GM23338 (cell line): Measurements from ENCODE around the gene ZPR1. TPM values are rescaled to one million over a fixed set of nuclear protein-coding genes. Genes with fewer than 3 reads are reported as not detected.

Experiments used
- ATAC-seq: fragments of 200-7000 bp; cut with Tn5 transposase; 3 replicates; pipeline ENCODE4 v1.9.1; 2020
- DNase-seq: peaks from one replicate; pipeline ENCODE4 v3.0.0-alpha.2; 2015; ENCODE audit warnings: low spot score
- H2AFZ ChIP-seq: fragments of 200-600 bp; sonication (generic); 2 replicates; pipeline ENCODE4 v1.8.0; 2016; ENCODE audit warnings: antibody characterized with exemption, mild to moderate bottlenecking, moderate library complexity
- H3F3A ChIP-seq: fragments of 200-600 bp; sonication (generic); replicated peaks from 2 replicates; pipeline ENCODE4 v1.8.0; 2017; ENCODE audit warnings: antibody characterized with exemption, mixed run types, low read depth
- H3K27ac ChIP-seq: fragments of 200-600 bp; sonication (generic); 2 replicates; pipeline ENCODE4 v1.6.1; 2016; ENCODE audit warnings: low read depth
- H3K27me3 ChIP-seq: fragments of 200-600 bp; sonication (generic); 2 replicates; pipeline ENCODE4 v1.8.0; 2016; ENCODE audit warnings: mild to moderate bottlenecking, mixed run types, moderate library complexity; ENCODE audit not compliant: insufficient read depth
- H3K36me3 ChIP-seq: fragments of 200-600 bp; sonication (generic); 2 replicates; pipeline ENCODE4 v1.8.0; 2016; ENCODE audit warnings: mild to moderate bottlenecking; ENCODE audit not compliant: insufficient read depth
- H3K4me1 ChIP-seq: fragments of 200-600 bp; sonication (generic); 2 replicates; pipeline ENCODE4 v1.8.0; 2016; ENCODE audit warnings: mild to moderate bottlenecking, moderate library complexity; ENCODE audit not compliant: insufficient read depth
- H3K4me2 ChIP-seq: fragments of 200-600 bp; sonication (generic); 2 replicates; pipeline ENCODE4 v1.7.1; 2017; ENCODE audit warnings: mixed run types
- H3K4me3 ChIP-seq: fragments of 200-600 bp; sonication (generic); 2 replicates; pipeline ENCODE4 v1.6.1; 2016; ENCODE audit warnings: mixed run types
- H3K79me2 ChIP-seq: fragments of 200-600 bp; sonication (generic); replicated peaks from 2 replicates; pipeline ENCODE4 v1.8.0; 2017; ENCODE audit warnings: mild to moderate bottlenecking; ENCODE audit not compliant: insufficient read depth
- H3K9me2 ChIP-seq: fragments of 200-600 bp; sonication (generic); 2 replicates; pipeline ENCODE4 v1.8.0; 2017; ENCODE audit not compliant: insufficient read depth
- H4K20me1 ChIP-seq: fragments of 200-600 bp; sonication (generic); replicated peaks from 2 replicates; pipeline ENCODE4 v1.8.0; 2017; ENCODE audit warnings: mild to moderate bottlenecking; ENCODE audit not compliant: insufficient read depth
- H3K27ac Mint-ChIP-seq: 2 replicates; pipeline ENCODE4 v1.8.0; 2020; ENCODE audit warnings: inconsistent platforms, mild to moderate bottlenecking, moderate library complexity, mixed read lengths
- H3K27me3 Mint-ChIP-seq: 3 replicates; pipeline ENCODE4 v1.8.0; 2022; ENCODE audit warnings: low read depth, mild to moderate bottlenecking, moderate library complexity, mixed read lengths, inconsistent platforms; ENCODE audit not compliant: insufficient read depth, poor library complexity
- H3K36me3 Mint-ChIP-seq: 3 replicates; pipeline ENCODE4 v1.8.0; 2021; ENCODE audit warnings: low read depth, mild to moderate bottlenecking, inconsistent platforms, moderate library complexity, mixed read lengths
- H3K4me1 Mint-ChIP-seq: 3 replicates; pipeline ENCODE4 v1.8.0; 2020; ENCODE audit warnings: mild to moderate bottlenecking, inconsistent platforms, mixed read lengths
- H3K4me3 Mint-ChIP-seq: 3 replicates; pipeline ENCODE4 v1.8.0; 2021; ENCODE audit warnings: moderate library complexity, mild to moderate bottlenecking, inconsistent platforms, mixed read lengths
- H3K9me3 Mint-ChIP-seq: 3 replicates; pipeline ENCODE4 v1.8.0; 2020; ENCODE audit warnings: moderate library complexity, mild to moderate bottlenecking, inconsistent platforms, mixed read lengths
- CTCF ChIP-seq, 2 experiments: fragments of 200-600 bp in 1 of 2; sonication (generic) in 1 of 2; conservative IDR thresholded peaks; 2 replicates each; pipeline versions ENCODE4 v1.5.1 to v1.6.1; 2016 to 2017; ENCODE audit warnings: antibody characterized with exemption in 2 of 2, low read depth in 2 of 2, mild to moderate bottlenecking in 2 of 2, moderate library complexity in 1 of 2
- ETS1 ChIP-seq: IDR thresholded peaks from 2 replicates; pipeline ENCODE4 v1.6.1; 2016; ENCODE audit warnings: antibody characterized with exemption
- EZH2 ChIP-seq: fragments of 200-600 bp; sonication (generic); IDR thresholded peaks from one replicate; pipeline ENCODE4 v1.8.0; 2017; ENCODE audit warnings: antibody characterized with exemption, mild to moderate bottlenecking, low read depth; ENCODE audit not compliant: unreplicated experiment
- EZH2phosphoT487 ChIP-seq: fragments of 200-600 bp; sonication (generic); IDR thresholded peaks from one replicate; pipeline ENCODE4 v1.8.1; 2018; ENCODE audit warnings: antibody characterized with exemption; ENCODE audit not compliant: unreplicated experiment
- NANOG ChIP-seq: IDR thresholded peaks from 2 replicates; pipeline ENCODE4 v1.6.1; 2016; ENCODE audit warnings: antibody characterized with exemption, borderline replicate concordance
- POLR2AphosphoS5 ChIP-seq: IDR thresholded peaks from 2 replicates; pipeline ENCODE4 v1.6.1; 2016; ENCODE audit warnings: antibody characterized with exemption, low read depth
- STAT1 ChIP-seq: IDR thresholded peaks from one replicate; pipeline ENCODE4 v1.6.1; 2016; ENCODE audit warnings: antibody characterized with exemption; ENCODE audit not compliant: unreplicated experiment
- ZNF114 ChIP-seq: fragments of 250-450 bp; sonication (Bioruptor Pico); IDR thresholded peaks from 2 replicates; pipeline ENCODE4 v1.5.0; 2020; ENCODE audit warnings: mild to moderate bottlenecking, moderate library complexity
- ZNF331 ChIP-seq: fragments of 250-450 bp; sonication (Bioruptor Pico); IDR thresholded peaks from 2 replicates; pipeline ENCODE4 v1.5.0; 2020; ENCODE audit warnings: low read depth, mild to moderate bottlenecking, moderate library complexity
- polyA plus RNA-seq: library from polyadenylated mRNA; unstranded; fragments of >200 nt; fragmentation: Nextera tagmentation; extraction: Ambion mirVana; gene quantifications from 2 replicates; pipeline ENCODE4 v1.2.1, GENCODE V29; 2016
- total RNA-seq: library from RNA; depleted of rRNA; stranded (reverse); fragments of >200 nt; shearing (Covaris generic); gene quantifications from 2 replicates; pipeline ENCODE4 v1.2.3, GENCODE V29; 2014

ZPR1 gene
- total and polyA plus RNA-seq, 2 experiments from 2014 or later = 55.4 to 96.7 TPM

GRCh38 chr11:116736763-116737162 is 51.1 kb downstream of the ZPR1 start (continued):
- TF ChIP-seq CTCF (conservative IDR thresholded peaks at IDR 0.05; ENCODE audit: low read depth in 2 of 2) (peak; percentile 50 to 53), EZH2phosphoT487 (no peak), EZH2 (no peak)

- peaks cover 33% of the 10 kb centered on the region for H3K4me1 ChIP-seq
- H2AFZ ChIP-seq = no peak overlapping the region
- no peak overlapping the region for H3K27ac ChIP-seq
- no peaks in the 10 kb centered on the region for H4K20me1 ChIP-seq
- H3K4me2 ChIP-seq = no peak overlapping the region
- no peak for ATAC-seq
- Mint-ChIP-seq H3K27ac (no peak overlapping the region), H3K4me3 (no peak overlapping the region), H3K27me3 (peaks cover 11% of the 10 kb centered on the region), H3K9me3 (no peaks in the 10 kb centered on the region; the same call in 2 of the 3 replicates), H3K4me1 (peaks cover 33% of the 10 kb centered on the region), H3K36me3 (no peaks in the 10 kb centered on the region)
- peaks cover 12% of the 10 kb centered on the region; the same call in 1 of the 2 replicates for H3F3A ChIP-seq
- H3K36me3 ChIP-seq = no peaks in the 10 kb centered on the region
- no peaks in the 10 kb centered on the region for H3K79me2 ChIP-seq
- no peak overlapping the region for H3K4me3 ChIP-seq
- no peak for DNase-seq
- H3K9me2 ChIP-seq = no peaks in the 10 kb centered on the region
- no peaks in the 10 kb centered on the region for H3K27me3 ChIP-seq
- TF ChIP-seq STAT1 (no peak), ETS1 (no peak), NANOG (no peak), POLR2AphosphoS5 (no peak)
Measured at GRCh38 chr11:116733969-116734508, 53.8 kb downstream of the ZPR1 start.

- H3K27ac Mint-ChIP-seq = no peak overlapping the region
- H3K27me3 Mint-ChIP-seq = peaks cover 11% of the 10 kb centered on the region
- no peaks in the 10 kb centered on the region for H3K36me3 Mint-ChIP-seq
- ATAC-seq (peak; percentile 2; the same call in 2 of the 3 replicates), DNase-seq (no peak)
- Histone ChIP-seq H3K27ac (no peak overlapping the region), H3K9me2 (no peaks in the 10 kb centered on the region), H3F3A (peaks cover 12% of the 10 kb centered on the region; the same call in 1 of the 2 replicates), H2AFZ (peak overlapping the region; percentile 82), H3K4me1 (peaks cover 33% of the 10 kb centered on the region), H3K27me3 (no peaks in the 10 kb centered on the region), H3K79me2 (no peaks in the 10 kb centered on the region), H3K4me3 (no peak overlapping the region), H3K36me3 (no peaks in the 10 kb centered on the region), H4K20me1 (no peaks in the 10 kb centered on the region), H3K4me2 (no peak overlapping the region)
- peaks cover 33% of the 10 kb centered on the region for H3K4me1 Mint-ChIP-seq
- H3K4me3 Mint-ChIP-seq = no peak overlapping the region
- H3K9me3 Mint-ChIP-seq = no peaks in the 10 kb centered on the region; the same call in 2 of the 3 replicates
- TF ChIP-seq EZH2phosphoT487 (no peak), CTCF (conservative IDR thresholded peaks at IDR 0.05; ENCODE audit: low read depth in 2 of 2) (no peak), ZNF114 (CRISPR knock-in tag) (no peak), STAT1 (no peak), ZNF331 (no peak), POLR2AphosphoS5 (no peak)
Measured at GRCh38 chr11:116733043-116733755, 54.6 kb downstream of the ZPR1 start.
